GM23248 (cell line): ENCODE results near the gene GJB5. TPM values are rescaled to one million over a fixed set of nuclear protein-coding genes. Genes with fewer than 3 reads are reported as not detected.

Experiments
- DNase-seq: peaks from one replicate; pipeline ENCODE4 v3.0.0-alpha.2; 2015
- H2AFZ ChIP-seq: fragments of 200-600 bp; sonication (generic); 2 replicates; pipeline ENCODE4 v1.6.1; 2016; ENCODE audit warnings: antibody characterized with exemption
- H3F3A ChIP-seq: fragments of 200-600 bp; sonication (generic); 2 replicates; pipeline ENCODE4 v1.6.1; 2016; ENCODE audit warnings: mild to moderate bottlenecking, antibody characterized with exemption, mixed run types; ENCODE audit not compliant: insufficient read depth
- H3K27ac ChIP-seq: fragments of 200-600 bp; sonication (generic); 2 replicates; pipeline ENCODE4 v1.5.1; 2016; ENCODE audit warnings: mild to moderate bottlenecking
- H3K27me3 ChIP-seq: fragments of 200-600 bp; sonication (generic); replicated peaks from 2 replicates; pipeline ENCODE4 v1.6.1; 2016; ENCODE audit warnings: mild to moderate bottlenecking; ENCODE audit not compliant: insufficient read depth
- H3K36me3 ChIP-seq: fragments of 200-600 bp; sonication (generic); 2 replicates; pipeline ENCODE4 v1.6.1; 2016; ENCODE audit warnings: low read depth, mild to moderate bottlenecking
- H3K4me1 ChIP-seq: fragments of 200-600 bp; sonication (generic); 2 replicates; pipeline ENCODE4 v1.6.1; 2016; ENCODE audit warnings: mild to moderate bottlenecking; ENCODE audit not compliant: insufficient read depth
- H3K4me2 ChIP-seq: fragments of 200-600 bp; sonication (generic); one replicate; pipeline ENCODE4 v1.6.1; 2016; ENCODE audit warnings: mild to moderate bottlenecking; ENCODE audit not compliant: unreplicated experiment
- H3K4me3 ChIP-seq: fragments of 200-600 bp; sonication (generic); 2 replicates; pipeline ENCODE4 v1.5.1; 2016; ENCODE audit warnings: mild to moderate bottlenecking
- H3K79me2 ChIP-seq: fragments of 200-600 bp; sonication (generic); 2 replicates; pipeline ENCODE4 v1.6.1; 2016; ENCODE audit warnings: mild to moderate bottlenecking; ENCODE audit not compliant: insufficient read depth
- H3K9ac ChIP-seq: fragments of 200-600 bp; sonication (generic); 2 replicates; pipeline ENCODE4 v1.6.1; 2016; ENCODE audit warnings: mild to moderate bottlenecking
- H3K9me2 ChIP-seq: fragments of 200-600 bp; sonication (generic); 2 replicates; pipeline ENCODE4 v1.6.1; 2016; ENCODE audit warnings: mixed run types, mild to moderate bottlenecking, moderate library complexity; ENCODE audit not compliant: insufficient read depth
- H3K9me3 ChIP-seq: fragments of 200-600 bp; sonication (generic); one replicate; pipeline ENCODE4 v1.6.1; 2017; ENCODE audit warnings: low read depth
- H4K20me1 ChIP-seq: fragments of 200-600 bp; sonication (generic); 2 replicates; pipeline ENCODE4 v1.6.0; 2016; ENCODE audit not compliant: insufficient read depth
- EZH2 ChIP-seq: fragments of 200-600 bp; sonication (generic); IDR thresholded peaks from 2 replicates; pipeline ENCODE4 v1.6.1; 2018; ENCODE audit warnings: antibody characterized with exemption, mild to moderate bottlenecking; ENCODE audit not compliant: insufficient read depth, poor library complexity, severe bottlenecking
- EZH2phosphoT487 ChIP-seq: fragments of 200-600 bp; sonication (generic); IDR thresholded peaks from 2 replicates; pipeline ENCODE4 v1.6.1; 2018; ENCODE audit warnings: antibody characterized with exemption, moderate library complexity, mild to moderate bottlenecking, low read depth; ENCODE audit not compliant: insufficient read depth
- WGBS, 2 experiments: methylation state at CpG; one replicate each; pipeline ENCODE4 v1.1.6; 2015 to 2017; ENCODE audit warnings: low lambda C conversion rate in 2 of 2, low coverage in 1 of 2; ENCODE audit errors: missing lambda C conversion rate in 2 of 2; 5-methylcytosine and 5-hydroxymethylcytosine counted together
- in situ Hi-C: fragments of 300-500 bp; cut with MboI; formaldehyde crosslinking; loops from 2 replicates; pipeline ENCODE4 v1.15.0; 2020
- polyA plus RNA-seq: library from polyadenylated mRNA; unstranded; fragments of >200 nt; fragmentation: Nextera tagmentation; extraction: Ambion mirVana; gene quantifications from 2 replicates; pipeline ENCODE4 v1.2.1, GENCODE V29; 2016
- total RNA-seq: library from RNA; depleted of rRNA; stranded (reverse); fragments of >200 nt; shearing (Covaris generic); gene quantifications from 2 replicates; pipeline ENCODE4 v1.2.3, GENCODE V29; 2014

GJB5 gene
- total and polyA plus RNA-seq, 2 experiments from 2014 or later, result 0.23 TPM; not detected in 1

- peak; percentile 60 for DNase-seq
- no peak within 1 kb of the TSS for H3K27ac ChIP-seq
- no peaks in the 10 kb centered on the region for H3K9me3 ChIP-seq
- peaks cover 6% of the 10 kb centered on the region; the same call in 1 of the 2 replicates for H3F3A ChIP-seq
- H3K9ac ChIP-seq, result no peak within 1 kb of the TSS
- WGBS, 2 experiments, result 2 to 4% methylated on average over 48 to 56 of the region's 62 CpGs
- TF ChIP-seq EZH2, result peak; percentile 51
- no peak for TF ChIP-seq EZH2phosphoT487
- H3K9me2 ChIP-seq, result no peaks in the 10 kb centered on the region
- no peaks in the 10 kb centered on the region for H3K79me2 ChIP-seq
- 0 out of 2 replicates have a peak, but pooled peaks cover 5% of the 10 kb centered on the region for H3K4me1 ChIP-seq
- no peaks in the 10 kb centered on the region for H3K36me3 ChIP-seq
- peaks cover 35% of the 10 kb centered on the region for H3K27me3 ChIP-seq
- in situ Hi-C loops, result no loop called here
- H2AFZ ChIP-seq, result peak within 1 kb of the TSS; percentile 58
- peak within 1 kb of the TSS; percentile 54 for H3K4me3 ChIP-seq
- H3K4me2 ChIP-seq, result peak within 1 kb of the TSS; percentile 51
- H4K20me1 ChIP-seq, result no peaks in the 10 kb centered on the region
Measured at GRCh38 chr1:34781071-34781843, 26.4 kb downstream of the GJB5 start, which contains the start of gene GJB3. Gene GJB3, plus strand, starts transcription at chr1:34781214. Its CDS starts 3,549 bp downstream, at chr1:34784763.

GRCh38 chr1:34781844-34782391 is 27.1 kb downstream of the GJB5 start:
- Histone ChIP-seq H3K9me2 (no peaks in the 10 kb centered on the region), H3K27ac (no peak overlapping the region), H3K4me3 (peak overlapping the region; percentile 54), H3K9ac (no peak overlapping the region), H3K36me3 (no peaks in the 10 kb centered on the region), H3K4me1 (0 out of 2 replicates have a peak, but pooled peaks cover 5% of the 10 kb centered on the region), H3K27me3 (peaks cover 32% of the 10 kb centered on the region), H3K9me3 (no peaks in the 10 kb centered on the region), H3K79me2 (no peaks in the 10 kb centered on the region), H3K4me2 (peak overlapping the region; percentile 51), H3F3A (peaks cover 6% of the 10 kb centered on the region; the same call in 1 of the 2 replicates), H4K20me1 (no peaks in the 10 kb centered on the region), H2AFZ (peak overlapping the region; percentile 58; the same call in 1 of the 2 replicates)
- no peak for DNase-seq
- 4 to 7% methylated on average over 16 to 18 of the region's 18 CpGs for WGBS, 2 experiments
- no peak for TF ChIP-seq EZH2
- in situ Hi-C loops, result no loop called here

GRCh38 chr1:34784751-34785221 is 29.9 kb downstream of the GJB5 start:
- H3K9ac ChIP-seq, result no peak overlapping the region
- in situ Hi-C loops, result no loop called here
- no peaks in the 10 kb centered on the region for H3K79me2 ChIP-seq
- no peak overlapping the region for H3K27ac ChIP-seq
- H3K9me2 ChIP-seq, result no peaks in the 10 kb centered on the region
- H3K9me3 ChIP-seq, result no peaks in the 10 kb centered on the region
- H4K20me1 ChIP-seq, result no peaks in the 10 kb centered on the region
- TF ChIP-seq EZH2 (no peak), EZH2phosphoT487 (no peak)
- H2AFZ ChIP-seq, result no peak overlapping the region
- H3K36me3 ChIP-seq, result no peaks in the 10 kb centered on the region
- no peaks in the 10 kb centered on the region for H3F3A ChIP-seq
- no peak overlapping the region for H3K4me2 ChIP-seq
- 82 to 88% methylated on average over 28 of the region's 28 CpGs for WGBS, 2 experiments
- DNase-seq, result no peak
- no peak overlapping the region for H3K4me3 ChIP-seq
- peaks cover 21% of the 10 kb centered on the region for H3K27me3 ChIP-seq
- H3K4me1 ChIP-seq, result 0 out of 2 replicates have a peak, but pooled peaks cover 5% of the 10 kb centered on the region

GRCh38 chr1:34785231-34785874 is 30.5 kb downstream of the GJB5 start:
- Histone ChIP-seq H3K9ac (no peak overlapping the region), H3K36me3 (no peaks in the 10 kb centered on the region), H4K20me1 (no peaks in the 10 kb centered on the region), H3K9me2 (no peaks in the 10 kb centered on the region), H3K79me2 (no peaks in the 10 kb centered on the region), H3K27me3 (peaks cover 15% of the 10 kb centered on the region), H3K9me3 (no peaks in the 10 kb centered on the region), H3K4me3 (no peak overlapping the region), H3K4me1 (0 out of 2 replicates have a peak, but pooled peaks cover 5% of the 10 kb centered on the region), H3K4me2 (no peak overlapping the region), H3K27ac (no peak overlapping the region), H2AFZ (no peak overlapping the region), H3F3A (no peaks in the 10 kb centered on the region)
- no peak for TF ChIP-seq EZH2
- no peak for TF ChIP-seq EZH2phosphoT487
- DNase-seq, result no peak
- in situ Hi-C loops, result no loop called here
- WGBS, 2 experiments, result 80 to 81% methylated on average over 21 to 22 of the region's 22 CpGs
